DND-41 (cell line): ENCODE results near the gene NPEPPS.

Source experiments
- ATAC-seq: fragments of 200-7000 bp; cut with Tn5 transposase; 3 replicates; pipeline ENCODE4 v1.9.1; 2021; ENCODE audit warnings: low read depth; ENCODE audit not compliant: insufficient read depth
- DNase-seq: peaks from one replicate; pipeline ENCODE4 v3.0.0-alpha.2; 2020
- H2AFZ ChIP-seq: 2 replicates; pipeline ENCODE4 v1.6.0; 2012; ENCODE audit warnings: low read depth, low read length
- H3K27ac ChIP-seq: 2 replicates; pipeline ENCODE4 v1.5.1; 2012; ENCODE audit warnings: low read length, inconsistent platforms
- H3K27me3 ChIP-seq: fragments of 200-600 bp; sonication (generic); 2 replicates; pipeline ENCODE4 v1.6.0; 2012; ENCODE audit warnings: low read length, mild to moderate bottlenecking, inconsistent platforms; ENCODE audit not compliant: insufficient read depth, poor library complexity
- H3K36me3 ChIP-seq: 2 replicates; pipeline ENCODE4 v1.5.1; 2012; ENCODE audit warnings: low read length, inconsistent platforms; ENCODE audit not compliant: insufficient read depth
- H3K4me1 ChIP-seq: 2 replicates; pipeline ENCODE4 v1.5.1; 2012; ENCODE audit warnings: mild to moderate bottlenecking, low read length; ENCODE audit not compliant: insufficient read depth
- H3K4me2 ChIP-seq: 2 replicates; pipeline ENCODE4 v1.6.0; 2012; ENCODE audit warnings: mild to moderate bottlenecking, moderate library complexity, low read length, inconsistent platforms; ENCODE audit not compliant: insufficient read depth
- H3K4me3 ChIP-seq, 2 experiments: fragments of 200-600 bp in 1 of 2; shearing (Covaris generic) in 1 of 2; 2 replicates each; pipeline ENCODE4 v1.5.1; 2012 to 2016; ENCODE audit warnings: inconsistent platforms in 2 of 2, low read length in 2 of 2, mild to moderate bottlenecking in 2 of 2, low read depth in 1 of 2, moderate library complexity in 1 of 2
- H3K79me2 ChIP-seq: 2 replicates; pipeline ENCODE4 v1.6.0; 2012; ENCODE audit warnings: low read length, inconsistent platforms; ENCODE audit not compliant: insufficient read depth
- H3K9ac ChIP-seq: 2 replicates; pipeline ENCODE4 v1.6.0; 2012; ENCODE audit warnings: low read depth, mild to moderate bottlenecking, inconsistent platforms, low read length, moderate library complexity
- H3K9me3 ChIP-seq: 2 replicates; pipeline ENCODE4 v1.5.1; 2012; ENCODE audit warnings: low read length, moderate library complexity, mild to moderate bottlenecking, inconsistent platforms; ENCODE audit not compliant: insufficient read depth, severe bottlenecking
- H4K20me1 ChIP-seq: 2 replicates; pipeline ENCODE4 v1.6.0; 2012; ENCODE audit warnings: low read length; ENCODE audit not compliant: insufficient read depth
- EZH2 ChIP-seq: IDR thresholded peaks from 3 replicates; pipeline ENCODE4 v1.6.1; 2012; ENCODE audit warnings: borderline replicate concordance, low read depth, mild to moderate bottlenecking, moderate library complexity, low read length, inconsistent platforms; ENCODE audit not compliant: severe bottlenecking
- TF ChIP-seq, protein P1 (sequence below): IDR thresholded peaks from 2 replicates; pipeline ENCODE4 v1.5.1; 2012; ENCODE audit warnings: borderline replicate concordance, low read length, moderate library complexity, mild to moderate bottlenecking; ENCODE audit not compliant: poor library complexity, severe bottlenecking; ENCODE audit errors: extremely low read depth

NPEPPS gene

GRCh38 chr17:47649153-47649971, 118.5 kb downstream of the NPEPPS start, which contains the start of gene KPNB1:
KPNB1 (plus strand) TSS chr17:47649919; CDS start chr17:47650245, 326 bp downstream.
- Histone ChIP-seq H3K4me2 (peak within 1 kb of the TSS; percentile 86), H3K27ac (peak within 1 kb of the TSS; percentile 98), H4K20me1 (peaks cover 30% of the 10 kb centered on the region), H3K9me3 (no peaks in the 10 kb centered on the region), H3K36me3 (peaks cover 38% of the 10 kb centered on the region), H3K79me2 (peaks cover 53% of the 10 kb centered on the region), H3K4me1 (peaks cover 49% of the 10 kb centered on the region), H3K27me3 (no peaks in the 10 kb centered on the region), H3K4me3 (peak within 1 kb of the TSS; percentile 64 to 99), H2AFZ (peak within 1 kb of the TSS; percentile 65), H3K9ac (peak within 1 kb of the TSS; percentile 86)
- ATAC-seq: peak; percentile 87
- DNase-seq: peak; percentile 100
- TF ChIP-seq EZH2: peak; percentile 76
- TF ChIP-seq, protein P1, sequence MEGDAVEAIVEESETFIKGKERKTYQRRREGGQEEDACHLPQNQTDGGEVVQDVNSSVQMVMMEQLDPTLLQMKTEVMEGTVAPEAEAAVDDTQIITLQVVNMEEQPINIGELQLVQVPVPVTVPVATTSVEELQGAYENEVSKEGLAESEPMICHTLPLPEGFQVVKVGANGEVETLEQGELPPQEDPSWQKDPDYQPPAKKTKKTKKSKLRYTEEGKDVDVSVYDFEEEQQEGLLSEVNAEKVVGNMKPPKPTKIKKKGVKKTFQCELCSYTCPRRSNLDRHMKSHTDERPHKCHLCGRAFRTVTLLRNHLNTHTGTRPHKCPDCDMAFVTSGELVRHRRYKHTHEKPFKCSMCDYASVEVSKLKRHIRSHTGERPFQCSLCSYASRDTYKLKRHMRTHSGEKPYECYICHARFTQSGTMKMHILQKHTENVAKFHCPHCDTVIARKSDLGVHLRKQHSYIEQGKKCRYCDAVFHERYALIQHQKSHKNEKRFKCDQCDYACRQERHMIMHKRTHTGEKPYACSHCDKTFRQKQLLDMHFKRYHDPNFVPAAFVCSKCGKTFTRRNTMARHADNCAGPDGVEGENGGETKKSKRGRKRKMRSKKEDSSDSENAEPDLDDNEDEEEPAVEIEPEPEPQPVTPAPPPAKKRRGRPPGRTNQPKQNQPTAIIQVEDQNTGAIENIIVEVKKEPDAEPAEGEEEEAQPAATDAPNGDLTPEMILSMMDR: no peak

GRCh38 chr17:47649972-47650524, 119.1 kb downstream of the NPEPPS start:
- peak; percentile 1; the same call in 2 of the 3 replicates for ATAC-seq
- Histone ChIP-seq H3K79me2 (peaks cover 60% of the 10 kb centered on the region), H2AFZ (peak overlapping the region; percentile 62), H3K4me1 (peaks cover 56% of the 10 kb centered on the region), H3K27ac (peak overlapping the region; percentile 98), H3K27me3 (no peaks in the 10 kb centered on the region), H3K9ac (peak overlapping the region; percentile 77), H4K20me1 (peaks cover 37% of the 10 kb centered on the region), H3K4me2 (peak overlapping the region; percentile 49), H3K9me3 (no peaks in the 10 kb centered on the region), H3K36me3 (peaks cover 45% of the 10 kb centered on the region), H3K4me3 (peak overlapping the region; percentile 50 to 64; a peak in 3 of 4 replicates)
- no peak for DNase-seq
- TF ChIP-seq EZH2: no peak
- TF ChIP-seq, protein P1: no peak

DNA sequence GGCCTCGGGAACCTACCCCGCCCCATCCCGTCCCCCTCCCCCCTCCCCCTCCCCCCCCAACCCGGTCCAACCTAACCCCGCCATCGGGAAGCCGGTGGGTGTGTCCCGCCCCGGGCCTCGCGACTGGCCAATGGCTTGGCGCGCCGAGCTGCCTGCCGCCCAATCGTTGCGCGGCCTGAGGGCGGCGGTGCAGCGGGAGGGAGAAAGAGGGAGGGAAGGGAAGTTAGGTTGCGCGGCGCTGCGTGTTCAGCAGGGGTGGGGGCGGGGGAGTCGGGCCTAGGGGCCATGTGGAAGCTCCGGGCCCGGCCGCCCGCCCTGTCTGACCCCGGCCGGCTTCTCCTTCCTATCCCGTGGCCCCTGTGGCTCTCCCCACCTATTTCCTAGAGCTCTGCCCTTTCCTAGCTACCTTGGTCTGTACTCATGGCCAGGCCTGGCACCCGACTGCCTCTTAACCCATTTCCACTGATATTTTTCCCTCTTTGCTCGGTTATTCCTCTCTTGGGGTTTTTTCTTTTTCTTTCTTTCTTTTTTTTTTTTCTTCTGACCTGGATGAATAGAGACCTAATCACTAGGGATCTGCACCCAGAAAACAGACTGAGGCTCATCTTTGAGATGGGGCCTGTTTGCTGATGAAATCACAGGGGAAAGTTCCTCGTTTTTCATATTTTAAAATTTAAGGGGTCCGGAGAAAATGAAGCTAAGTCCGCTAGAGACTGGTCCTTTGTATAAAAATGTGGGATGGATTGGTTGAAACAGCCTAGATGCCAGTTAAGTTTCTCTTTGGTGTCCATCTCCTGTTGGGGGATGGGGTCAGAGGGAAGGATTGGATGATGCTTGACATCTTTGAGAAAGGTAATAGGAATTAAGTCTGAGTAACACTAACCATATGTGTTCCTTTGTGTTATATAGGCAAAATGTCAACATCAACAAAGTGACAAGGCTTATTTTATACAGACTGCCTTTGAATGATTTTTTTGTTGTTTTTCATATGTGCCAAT, 119.9 kb downstream of the NPEPPS start:
- Histone ChIP-seq H3K4me3 (peak overlapping the region; percentile 64 to 99), H3K9ac (peak overlapping the region; percentile 86), H4K20me1 (peaks cover 45% of the 10 kb centered on the region), H3K27me3 (no peaks in the 10 kb centered on the region), H3K9me3 (no peaks in the 10 kb centered on the region), H3K27ac (peak overlapping the region; percentile 98), H3K36me3 (peaks cover 52% of the 10 kb centered on the region), H3K4me1 (peaks cover 64% of the 10 kb centered on the region), H3K4me2 (peak overlapping the region; percentile 81), H3K79me2 (peaks cover 68% of the 10 kb centered on the region), H2AFZ (no peak overlapping the region)
- ATAC-seq (peak; percentile 58), DNase-seq (peak; percentile 98)
- TF ChIP-seq EZH2: no peak
- TF ChIP-seq, protein P1: no peak
